WERI-Rb-1 (cell line): ENCODE data around the gene SET.
"Not testable (repeated sequence)": the region's sequence is repeated elsewhere in the genome, so short reads cannot be mapped to it uniquely, and the experiment has no call there.

ENCODE experiments used
- DNase-seq: peaks from one replicate; pipeline ENCODE4 v3.0.0-alpha.2; 2020
- H3K27ac ChIP-seq: fragments of 250-450 bp; sonication (Bioruptor Pico); 2 replicates; pipeline ENCODE4 v1.5.1; 2020; ENCODE audit warnings: mild to moderate bottlenecking, moderate library complexity
- H3K27me3 ChIP-seq: fragments of 250-450 bp; sonication (Bioruptor Pico); 2 replicates; pipeline ENCODE4 v1.5.1; 2021; ENCODE audit warnings: mild to moderate bottlenecking, low read depth, moderate library complexity; ENCODE audit not compliant: insufficient read depth, severe bottlenecking
- H3K36me3 ChIP-seq: fragments of 250-450 bp; sonication (Bioruptor Pico); 2 replicates; pipeline ENCODE4 v1.5.1; 2020; ENCODE audit warnings: mild to moderate bottlenecking, moderate library complexity
- H3K4me3 ChIP-seq: 2 replicates; pipeline ENCODE4 v1.5.1; 2011; ENCODE audit warnings: low read depth, mild to moderate bottlenecking, control low read depth, low read length
- H3K9me3 ChIP-seq: fragments of 250-450 bp; sonication (Bioruptor Pico); 2 replicates; pipeline ENCODE4 v1.5.1; 2021; ENCODE audit warnings: mild to moderate bottlenecking, moderate library complexity; ENCODE audit not compliant: severe bottlenecking
- TF ChIP-seq, protein P1 (sequence below): IDR thresholded peaks from 2 replicates; pipeline ENCODE4 v1.5.1; 2011; ENCODE audit warnings: low read depth, mild to moderate bottlenecking, control low read depth, inconsistent platforms, low read length

SET gene

DNA sequence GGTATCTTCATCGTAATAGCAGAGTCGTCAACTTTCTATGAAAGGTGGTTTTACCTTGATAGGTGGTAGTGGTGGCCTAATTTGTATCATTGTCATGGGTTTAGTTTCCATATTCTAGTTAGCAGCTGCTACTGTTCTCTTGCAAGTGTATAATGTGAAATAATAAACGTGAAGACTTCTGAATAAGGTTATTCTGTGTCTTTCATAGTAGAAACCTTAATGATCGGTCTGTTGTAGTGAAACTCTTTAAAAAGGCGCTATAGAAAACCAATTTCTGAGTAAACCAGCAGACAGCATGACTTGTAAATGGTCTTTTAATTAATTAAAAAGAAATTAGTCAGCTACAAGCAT, 1.6 kb downstream of the SET start:
- Histone ChIP-seq H3K9me3 (no peaks in the 10 kb centered on the region), H3K27ac (peak overlapping the region; percentile 85), H3K36me3 (peaks cover 52% of the 10 kb centered on the region), H3K4me3 (peak overlapping the region; percentile 76), H3K27me3 (no peaks in the 10 kb centered on the region)
- no peak for DNase-seq
- TF ChIP-seq, protein P1, sequence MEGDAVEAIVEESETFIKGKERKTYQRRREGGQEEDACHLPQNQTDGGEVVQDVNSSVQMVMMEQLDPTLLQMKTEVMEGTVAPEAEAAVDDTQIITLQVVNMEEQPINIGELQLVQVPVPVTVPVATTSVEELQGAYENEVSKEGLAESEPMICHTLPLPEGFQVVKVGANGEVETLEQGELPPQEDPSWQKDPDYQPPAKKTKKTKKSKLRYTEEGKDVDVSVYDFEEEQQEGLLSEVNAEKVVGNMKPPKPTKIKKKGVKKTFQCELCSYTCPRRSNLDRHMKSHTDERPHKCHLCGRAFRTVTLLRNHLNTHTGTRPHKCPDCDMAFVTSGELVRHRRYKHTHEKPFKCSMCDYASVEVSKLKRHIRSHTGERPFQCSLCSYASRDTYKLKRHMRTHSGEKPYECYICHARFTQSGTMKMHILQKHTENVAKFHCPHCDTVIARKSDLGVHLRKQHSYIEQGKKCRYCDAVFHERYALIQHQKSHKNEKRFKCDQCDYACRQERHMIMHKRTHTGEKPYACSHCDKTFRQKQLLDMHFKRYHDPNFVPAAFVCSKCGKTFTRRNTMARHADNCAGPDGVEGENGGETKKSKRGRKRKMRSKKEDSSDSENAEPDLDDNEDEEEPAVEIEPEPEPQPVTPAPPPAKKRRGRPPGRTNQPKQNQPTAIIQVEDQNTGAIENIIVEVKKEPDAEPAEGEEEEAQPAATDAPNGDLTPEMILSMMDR: no peak

DNA sequence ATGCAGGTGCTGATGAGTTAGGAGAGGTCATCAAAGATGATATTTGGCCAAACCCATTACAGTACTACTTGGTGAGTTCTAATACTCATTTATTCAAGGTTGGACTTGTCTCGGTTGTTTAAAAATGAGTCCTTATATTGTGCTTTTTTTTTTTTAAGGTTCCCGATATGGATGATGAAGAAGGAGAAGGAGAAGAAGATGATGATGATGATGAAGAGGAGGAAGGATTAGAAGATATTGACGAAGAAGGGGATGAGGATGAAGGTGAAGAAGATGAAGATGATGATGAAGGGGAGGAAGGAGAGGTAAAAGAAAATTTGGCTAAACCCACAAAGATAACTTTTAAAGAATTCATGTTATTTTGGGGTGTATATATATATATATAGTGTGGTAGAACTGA, 4.7 kb downstream of the SET start:
- not testable (repeated sequence) for H3K9me3 ChIP-seq, H3K27ac ChIP-seq, H3K27me3 ChIP-seq, DNase-seq, H3K4me3 ChIP-seq
- H3K36me3 ChIP-seq: peaks cover 67% of the 10 kb centered on the region

DNA sequence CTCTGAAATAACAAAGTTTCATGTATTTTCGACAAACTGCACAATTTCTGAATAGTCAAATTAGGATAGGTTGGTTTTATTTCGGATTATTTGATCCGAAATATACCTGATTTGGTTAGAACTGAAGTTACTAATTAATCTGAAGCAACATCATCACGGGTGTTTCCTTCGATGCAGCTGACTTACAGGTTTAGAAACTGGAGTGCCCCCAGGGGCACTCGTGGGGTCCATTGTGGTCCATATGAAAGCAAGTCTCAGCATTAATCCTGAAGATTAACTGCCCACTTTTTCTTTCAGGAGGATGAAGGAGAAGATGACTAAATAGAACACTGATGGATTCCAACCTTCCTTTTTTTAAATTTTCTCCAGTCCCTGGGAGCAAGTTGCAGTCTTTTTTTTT, 5.3 kb downstream of the SET start:
- TF ChIP-seq, protein P1: no peak
- Histone ChIP-seq H3K4me3 (no peak overlapping the region), H3K9me3 (no peaks in the 10 kb centered on the region), H3K27ac (no peak overlapping the region), H3K27me3 (no peaks in the 10 kb centered on the region), H3K36me3 (peaks cover 67% of the 10 kb centered on the region)
- DNase-seq: no peak

DNA sequence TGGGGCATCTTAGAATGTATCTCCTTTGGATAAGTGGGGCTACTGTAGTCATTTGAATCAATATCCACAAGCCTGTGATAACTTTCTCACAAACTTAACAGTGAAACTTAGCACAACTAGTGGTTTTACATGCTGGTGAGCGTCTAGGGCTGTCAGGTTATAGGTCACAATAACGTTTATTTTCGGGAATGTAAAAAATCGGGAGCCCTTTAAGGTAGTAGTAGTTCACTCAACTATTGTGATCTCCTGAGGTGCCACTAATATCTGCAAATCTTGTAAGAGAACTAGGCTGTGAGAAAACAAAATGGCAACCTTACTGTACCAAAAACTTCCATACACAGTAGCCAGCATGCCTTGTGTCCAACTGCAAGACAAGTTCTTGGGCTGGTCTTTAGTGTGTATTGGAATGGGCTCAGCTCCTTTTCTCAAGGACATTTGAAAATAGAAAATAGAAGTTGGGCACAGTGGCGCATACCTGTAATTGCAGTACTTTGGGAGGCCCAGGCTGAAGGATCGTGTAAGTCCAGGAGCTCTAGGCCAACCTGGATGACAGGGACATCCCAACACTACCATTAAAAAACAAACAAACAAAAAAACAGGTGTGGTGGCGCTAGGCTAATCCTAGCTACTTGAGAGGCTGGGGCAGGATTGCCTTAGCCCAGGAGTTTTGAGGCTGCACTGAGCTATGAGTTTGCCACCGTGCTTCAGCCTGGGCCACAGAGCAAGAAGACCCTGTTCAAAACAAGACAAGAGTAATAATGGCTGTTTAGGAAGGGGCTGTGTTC, 8.1 kb downstream of the SET start:
- H3K4me3 ChIP-seq: no peak overlapping the region
- H3K36me3 ChIP-seq: peaks cover 46% of the 10 kb centered on the region
- TF ChIP-seq, protein P1: no peak
- no peaks in the 10 kb centered on the region for H3K27me3 ChIP-seq
- no peak for DNase-seq
- no peak overlapping the region for H3K27ac ChIP-seq
- H3K9me3 ChIP-seq: no peaks in the 10 kb centered on the region

DNA sequence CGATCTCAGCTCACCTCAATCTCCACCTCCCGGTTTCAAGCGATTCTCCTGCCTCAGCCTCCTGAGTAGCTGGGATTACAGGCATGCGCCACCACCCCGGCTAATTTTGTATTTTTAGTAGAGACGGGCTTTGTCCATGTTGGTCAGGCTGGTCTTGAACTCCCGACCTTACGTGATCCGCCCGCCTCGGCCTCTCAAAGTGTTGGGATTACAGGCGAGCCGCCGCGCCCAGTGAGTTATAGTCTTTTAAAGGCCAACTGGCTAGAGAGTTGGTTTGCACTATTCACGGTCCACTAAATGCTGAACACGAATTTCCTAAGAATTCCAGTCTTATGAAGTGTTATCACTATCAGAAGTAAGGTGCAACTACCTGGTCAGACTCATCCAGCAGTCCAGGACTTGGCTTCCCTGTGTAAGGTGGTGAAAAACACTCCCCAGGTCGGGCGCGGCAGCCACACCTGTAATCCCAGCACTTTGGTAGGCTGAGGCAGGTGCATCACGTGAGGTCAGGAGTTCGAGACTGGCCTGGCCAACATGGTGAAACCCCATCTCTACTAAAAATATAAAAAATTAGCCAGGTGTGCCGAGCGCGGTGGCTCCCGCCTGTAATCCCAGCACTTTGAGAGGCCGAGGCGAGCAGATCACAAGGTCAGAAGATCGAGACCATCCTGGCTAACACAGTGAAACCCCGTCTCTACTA, 10.2 kb downstream of the SET start:
- not testable (repeated sequence) for H3K4me3 ChIP-seq, H3K27ac ChIP-seq, H3K27me3 ChIP-seq, H3K9me3 ChIP-seq, DNase-seq
- H3K36me3 ChIP-seq: peaks cover 29% of the 10 kb centered on the region

DNA sequence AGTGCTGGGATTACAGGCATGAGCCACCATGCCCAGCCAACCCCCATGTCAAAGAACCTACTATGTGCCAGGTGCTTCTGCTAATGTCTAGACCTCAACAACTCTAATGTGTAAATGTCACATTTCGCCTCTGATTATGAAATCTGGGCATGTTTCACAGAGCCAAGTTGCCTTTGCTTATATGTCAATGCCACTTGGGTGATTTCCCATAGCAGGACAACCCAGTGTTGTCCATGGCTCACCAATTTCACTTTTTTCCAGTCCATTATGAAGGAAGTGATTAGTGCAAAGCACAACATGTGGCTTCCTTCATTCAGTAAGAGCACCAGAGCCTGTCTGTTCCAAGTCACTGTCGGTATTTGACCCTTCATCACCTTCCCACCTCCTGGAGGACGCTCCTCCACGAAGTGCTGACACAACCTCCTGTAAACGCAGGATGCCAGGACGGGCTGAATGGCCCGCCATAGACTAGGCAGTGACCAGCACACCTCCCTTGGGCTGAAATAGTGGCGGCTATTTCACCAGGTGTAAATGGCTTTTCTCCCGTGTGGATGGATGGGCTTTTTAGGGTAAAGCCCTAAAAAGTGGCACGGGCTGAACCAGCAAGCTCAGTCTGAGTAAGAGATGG, 12.3 kb downstream of the SET start:
- H3K4me3 ChIP-seq: no peak overlapping the region
- no peaks in the 10 kb centered on the region for H3K27me3 ChIP-seq
- no peaks in the 10 kb centered on the region for H3K9me3 ChIP-seq
- TF ChIP-seq, protein P1: no peak
- peaks cover 31% of the 10 kb centered on the region for H3K36me3 ChIP-seq
- DNase-seq: no peak
- H3K27ac ChIP-seq: no peak overlapping the region
